ENCODE measurements around the gene MYO5B.

DNA sequence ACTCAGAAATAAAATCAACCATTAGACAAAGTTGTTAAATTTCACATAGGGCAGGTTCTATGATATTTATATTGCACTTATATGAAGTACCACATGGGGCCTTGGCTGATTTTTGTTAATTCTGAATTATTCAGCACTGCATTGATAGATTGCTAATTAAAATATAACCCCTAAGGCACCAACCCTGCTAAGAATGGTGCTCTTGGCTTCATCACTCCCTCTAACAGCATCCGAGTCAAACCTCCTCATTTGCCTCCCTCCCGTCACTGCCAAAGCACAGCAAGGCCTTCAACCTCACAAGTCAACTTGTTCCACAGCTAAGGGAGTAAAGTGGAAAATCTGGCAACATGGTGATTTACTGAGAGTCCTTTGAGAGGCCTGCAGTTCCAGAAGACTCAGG lies 27.0 kb downstream of the MYO5B start:
- TF ChIP-seq, protein P1, sequence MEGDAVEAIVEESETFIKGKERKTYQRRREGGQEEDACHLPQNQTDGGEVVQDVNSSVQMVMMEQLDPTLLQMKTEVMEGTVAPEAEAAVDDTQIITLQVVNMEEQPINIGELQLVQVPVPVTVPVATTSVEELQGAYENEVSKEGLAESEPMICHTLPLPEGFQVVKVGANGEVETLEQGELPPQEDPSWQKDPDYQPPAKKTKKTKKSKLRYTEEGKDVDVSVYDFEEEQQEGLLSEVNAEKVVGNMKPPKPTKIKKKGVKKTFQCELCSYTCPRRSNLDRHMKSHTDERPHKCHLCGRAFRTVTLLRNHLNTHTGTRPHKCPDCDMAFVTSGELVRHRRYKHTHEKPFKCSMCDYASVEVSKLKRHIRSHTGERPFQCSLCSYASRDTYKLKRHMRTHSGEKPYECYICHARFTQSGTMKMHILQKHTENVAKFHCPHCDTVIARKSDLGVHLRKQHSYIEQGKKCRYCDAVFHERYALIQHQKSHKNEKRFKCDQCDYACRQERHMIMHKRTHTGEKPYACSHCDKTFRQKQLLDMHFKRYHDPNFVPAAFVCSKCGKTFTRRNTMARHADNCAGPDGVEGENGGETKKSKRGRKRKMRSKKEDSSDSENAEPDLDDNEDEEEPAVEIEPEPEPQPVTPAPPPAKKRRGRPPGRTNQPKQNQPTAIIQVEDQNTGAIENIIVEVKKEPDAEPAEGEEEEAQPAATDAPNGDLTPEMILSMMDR (IDR thresholded peaks at IDR 0.05; ENCODE audit: low read length), result no peak
- TF ChIP-seq EZH2 (optimal IDR thresholded peaks at IDR 0.05; ENCODE audit: low read depth, low read length) (no peak), EZH2phosphoT487 (IDR thresholded peaks at IDR 0.05; ENCODE audit: low read length) (no peak)
